Measurements from ENCODE around the gene VBP1.
A peak's percentile ranks its signal among the peaks of the same experiment; 100 is the strongest.
"Not testable (repeated sequence)": the region's sequence is repeated elsewhere in the genome, so short reads cannot be mapped to it uniquely, and the experiment has no call there.

Gene VBP1

GRCh38 chrX:155216179-155216939 lies at the start of gene VBP1:
TSS of gene VBP1 (plus strand) at chrX:155216460. CDS start at chrX:155216483, 23 bp downstream.
- DNase-seq, result peak; percentile 77 to 86

GRCh38 chrX:155169881-155170280 lies 46.4 kb upstream of the VBP1 start:
- DNase-seq, result no peak

- DNase-seq, result no peak
These were observed 36.8 kb upstream of the VBP1 start for GRCh38 chrX:155179346-155179997.

GRCh38 chrX:155188786-155189185 lies 27.5 kb upstream of the VBP1 start:
- peak in 1 of 2 experiments; percentile 2 for DNase-seq

- DNase-seq, result no peak
These were observed 5.1 kb upstream of the VBP1 start for GRCh38 chrX:155211208-155211607.

- DNase-seq, result no peak
These were observed 2.5 kb upstream of the VBP1 start for GRCh38 chrX:155213731-155214130.

- no peak for DNase-seq
These were observed 649 bp upstream of the VBP1 start for GRCh38 chrX:155215443-155216178.

- DNase-seq, result no peak
These were observed 730 bp downstream of the VBP1 start for GRCh38 chrX:155216940-155217440.

GRCh38 chrX:155218777-155219176 lies 2.5 kb downstream of the VBP1 start:
- DNase-seq, result no peak

GRCh38 chrX:155221351-155221750 lies 5.1 kb downstream of the VBP1 start:
- no peak for DNase-seq

- DNase-seq, result not testable (repeated sequence)
These were observed 7.5 kb downstream of the VBP1 start for GRCh38 chrX:155223746-155224145.

GRCh38 chrX:155225774-155226173 lies 9.5 kb downstream of the VBP1 start:
- DNase-seq, result no peak

- DNase-seq, result no peak
These were observed 14.9 kb downstream of the VBP1 start for GRCh38 chrX:155231163-155231562.

- no peak for DNase-seq
These were observed 19.6 kb downstream of the VBP1 start for GRCh38 chrX:155235891-155236290.

- no peak for DNase-seq
These were observed 21.5 kb downstream of the VBP1 start for GRCh38 chrX:155237719-155238118.

- no peak for DNase-seq
These were observed 26.0 kb downstream of the VBP1 start for GRCh38 chrX:155242300-155242699.

GRCh38 chrX:155246748-155247147 lies 30.5 kb downstream of the VBP1 start:
- no peak for DNase-seq

GRCh38 chrX:155247497-155247896 lies 31.2 kb downstream of the VBP1 start:
- no peak for DNase-seq

- DNase-seq, result no peak
These were observed 35.1 kb downstream of the VBP1 start for GRCh38 chrX:155251391-155251790.

- no peak for DNase-seq
These were observed 43.5 kb downstream of the VBP1 start for GRCh38 chrX:155259752-155260151.

GRCh38 chrX:155262970-155263754 lies 46.9 kb downstream of the VBP1 start:
- no peak for DNase-seq

- peak; percentile 60 to 77 for DNase-seq
These were observed 47.8 kb downstream of the VBP1 start, which contains the start of gene RAB39B for GRCh38 chrX:155263854-155264628. TSS of gene RAB39B (minus strand) at chrX:155264491. CDS start at chrX:155264288, 203 bp downstream.

All from stimulated activated CD4-positive, alpha-beta T cell treated with anti-CD3 and anti-CD28 coated beads, Interleukin-4, amount 100 ng/mL, for 4 hours (primary cell).